ENCODE results near the gene LAMA5.

Gene LAMA5

GRCh38 chr20:62387219-62387913 lies 20.3 kb upstream of the LAMA5 start:
- H4K20me1 ChIP-seq (ENCODE audit: low read depth, low read length) = no peaks in the 10 kb centered on the region; the same call in 1 of the 2 replicates
- TF ChIP-seq, protein P1, sequence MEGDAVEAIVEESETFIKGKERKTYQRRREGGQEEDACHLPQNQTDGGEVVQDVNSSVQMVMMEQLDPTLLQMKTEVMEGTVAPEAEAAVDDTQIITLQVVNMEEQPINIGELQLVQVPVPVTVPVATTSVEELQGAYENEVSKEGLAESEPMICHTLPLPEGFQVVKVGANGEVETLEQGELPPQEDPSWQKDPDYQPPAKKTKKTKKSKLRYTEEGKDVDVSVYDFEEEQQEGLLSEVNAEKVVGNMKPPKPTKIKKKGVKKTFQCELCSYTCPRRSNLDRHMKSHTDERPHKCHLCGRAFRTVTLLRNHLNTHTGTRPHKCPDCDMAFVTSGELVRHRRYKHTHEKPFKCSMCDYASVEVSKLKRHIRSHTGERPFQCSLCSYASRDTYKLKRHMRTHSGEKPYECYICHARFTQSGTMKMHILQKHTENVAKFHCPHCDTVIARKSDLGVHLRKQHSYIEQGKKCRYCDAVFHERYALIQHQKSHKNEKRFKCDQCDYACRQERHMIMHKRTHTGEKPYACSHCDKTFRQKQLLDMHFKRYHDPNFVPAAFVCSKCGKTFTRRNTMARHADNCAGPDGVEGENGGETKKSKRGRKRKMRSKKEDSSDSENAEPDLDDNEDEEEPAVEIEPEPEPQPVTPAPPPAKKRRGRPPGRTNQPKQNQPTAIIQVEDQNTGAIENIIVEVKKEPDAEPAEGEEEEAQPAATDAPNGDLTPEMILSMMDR (IDR thresholded peaks at IDR 0.05; ENCODE audit: insufficient read depth, low read length, poor library complexity, severe bottlenecking) = no peak
- peak overlapping the region; percentile 100 for H3K4me3 ChIP-seq (ENCODE audit: insufficient read depth, low read length, poor library complexity, severe bottlenecking)
- H3K36me3 ChIP-seq (ENCODE audit: low read length) = peaks cover 8% of the 10 kb centered on the region; the same call in 1 of the 2 replicates
- H3K9ac ChIP-seq (ENCODE audit: low read length) = peak overlapping the region; percentile 99
- no peaks in the 10 kb centered on the region for H3K9me3 ChIP-seq (ENCODE audit: insufficient read depth, low read length)
- peaks cover 28% of the 10 kb centered on the region for H3F3A ChIP-seq (ENCODE audit: insufficient read depth)
- no peaks in the 10 kb centered on the region for H3K27me3 ChIP-seq (ENCODE audit: low read length)
- H3K27ac ChIP-seq (ENCODE audit: low read depth, low read length) = peak overlapping the region; percentile 68
- H3K79me2 ChIP-seq (ENCODE audit: insufficient read depth, low read length) = peaks cover 38% of the 10 kb centered on the region
- no peak overlapping the region for H2AFZ ChIP-seq (ENCODE audit: low read depth, low read length, severe bottlenecking)
- H3K4me2 ChIP-seq (ENCODE audit: low read depth, low read length, poor library complexity, severe bottlenecking) = peak overlapping the region; percentile 92
- H3K9me2 ChIP-seq (replicated peaks; ENCODE audit: insufficient read depth, low read length) = no peaks in the 10 kb centered on the region

DNA sequence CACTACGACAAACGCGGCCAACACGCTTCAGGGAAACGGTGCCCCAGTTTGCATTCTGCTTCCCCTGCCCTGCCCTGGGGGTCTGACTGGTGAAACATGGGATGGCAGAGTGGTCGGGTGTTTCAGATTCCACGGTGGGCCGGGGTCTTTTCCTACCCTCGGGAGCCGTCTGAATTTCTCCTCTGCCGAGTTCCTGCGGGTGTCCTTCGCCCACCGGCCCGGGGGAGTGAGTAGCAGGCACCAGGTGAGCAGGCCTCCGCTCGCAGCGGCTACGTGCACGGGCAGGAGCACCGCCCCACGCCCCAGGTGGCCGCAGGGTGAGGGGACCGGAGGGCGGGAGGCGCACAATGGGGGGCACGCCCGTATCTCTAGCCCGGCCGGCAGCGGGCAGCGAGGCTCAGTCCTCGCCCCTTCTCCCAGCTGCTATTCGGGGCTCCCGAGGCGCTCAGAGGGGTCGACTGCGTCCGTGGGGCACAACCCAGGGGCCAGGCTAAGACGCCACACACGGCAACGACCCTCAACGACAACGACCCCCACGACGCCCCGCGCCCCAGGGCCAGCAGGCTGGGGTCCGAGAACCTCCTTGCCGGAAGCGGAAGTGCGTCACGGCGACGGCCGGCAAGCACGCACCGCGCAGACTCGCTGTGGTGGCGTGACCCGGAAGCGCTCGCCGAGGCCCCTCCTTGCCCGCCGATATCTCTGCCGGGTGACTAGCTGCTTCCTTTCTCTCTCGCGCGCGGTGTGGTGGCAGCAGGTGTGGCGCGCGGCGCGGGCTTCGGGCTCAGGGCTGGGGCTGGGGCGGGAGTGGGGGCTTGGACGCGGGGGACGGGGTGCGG lies 19.5 kb upstream of the LAMA5 start, which contains the start of gene RPS21:
Gene RPS21, plus strand, starts transcription at position 721 of the 836 bp plus-strand sequence. CDS start 236 bp downstream, outside the sequence.
- Histone ChIP-seq H3K79me2 (ENCODE audit: insufficient read depth, low read length) (peaks cover 38% of the 10 kb centered on the region), H4K20me1 (ENCODE audit: low read depth, low read length) (no peaks in the 10 kb centered on the region; the same call in 1 of the 2 replicates), H3K27ac (ENCODE audit: low read depth, low read length) (peak within 1 kb of the TSS; percentile 68), H3K36me3 (ENCODE audit: low read length) (peaks cover 13% of the 10 kb centered on the region), H3K9me2 (replicated peaks; ENCODE audit: insufficient read depth, low read length) (no peaks in the 10 kb centered on the region), H3K9ac (ENCODE audit: low read length) (peak within 1 kb of the TSS; percentile 99), H3K9me3 (ENCODE audit: insufficient read depth, low read length) (no peaks in the 10 kb centered on the region), H3K27me3 (ENCODE audit: low read length) (no peaks in the 10 kb centered on the region), H2AFZ (ENCODE audit: low read depth, low read length, severe bottlenecking) (peak within 1 kb of the TSS; percentile 5), H3K4me3 (ENCODE audit: insufficient read depth, low read length, poor library complexity, severe bottlenecking) (peak within 1 kb of the TSS; percentile 100), H3K4me2 (ENCODE audit: low read depth, low read length, poor library complexity, severe bottlenecking) (peak within 1 kb of the TSS; percentile 92), H3F3A (ENCODE audit: insufficient read depth) (peaks cover 28% of the 10 kb centered on the region)
- TF ChIP-seq, protein P1 (IDR thresholded peaks at IDR 0.05; ENCODE audit: insufficient read depth, low read length, poor library complexity, severe bottlenecking) = no peak
- TF ChIP-seq EZH2phosphoT487 (conservative IDR thresholded peaks at IDR 0.05; ENCODE audit: low read length) = no peak

DNA sequence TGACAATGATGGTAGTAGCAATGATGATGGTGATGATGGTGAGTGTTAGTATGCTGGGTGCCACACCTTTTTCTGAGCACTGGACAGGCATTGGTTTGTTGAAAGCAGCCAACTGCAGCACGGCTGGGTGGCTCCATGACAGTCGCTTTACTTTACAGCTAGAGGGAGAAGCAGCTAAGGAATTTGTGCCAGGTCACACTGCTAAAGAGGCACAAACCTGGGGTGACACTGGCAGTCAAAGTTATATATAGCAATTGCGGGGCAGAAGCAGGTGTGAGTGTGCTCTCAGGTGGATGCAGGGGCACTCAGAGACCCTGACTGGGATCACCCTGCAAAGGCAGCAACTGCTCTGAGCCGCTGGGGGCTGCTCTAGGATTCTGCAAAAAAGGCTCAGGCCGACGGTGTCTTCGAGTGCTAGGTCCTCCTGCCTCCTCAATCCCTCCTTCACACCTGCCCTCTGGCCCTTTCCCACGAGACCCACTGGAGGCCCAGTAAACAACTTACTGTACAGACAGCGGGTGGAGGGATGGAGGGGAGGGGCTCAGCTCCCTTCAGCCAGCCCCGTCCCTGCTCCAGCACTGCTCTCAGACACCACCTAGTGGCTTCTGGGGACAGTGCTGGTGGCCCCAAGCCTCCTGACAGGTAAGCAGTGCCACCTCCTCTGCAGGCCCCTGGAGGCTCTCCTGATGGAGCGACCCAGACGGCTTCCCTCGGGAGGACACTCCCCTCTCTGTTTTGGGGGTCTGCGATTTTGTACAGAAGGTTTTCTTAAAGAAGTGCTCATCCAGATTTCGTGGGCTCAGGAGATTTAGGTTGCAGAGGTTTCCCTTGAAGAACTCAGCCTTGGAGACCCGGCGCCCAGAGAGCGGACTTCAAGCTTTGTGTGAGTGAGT lies 15.4 kb upstream of the LAMA5 start:
- Histone ChIP-seq H3K9me2 (replicated peaks; ENCODE audit: insufficient read depth, low read length) (no peaks in the 10 kb centered on the region), H3K79me2 (ENCODE audit: insufficient read depth, low read length) (peaks cover 21% of the 10 kb centered on the region), H3K27ac (ENCODE audit: low read depth, low read length) (no peak overlapping the region), H3K4me2 (ENCODE audit: low read depth, low read length, poor library complexity, severe bottlenecking) (no peak overlapping the region), H3K9ac (ENCODE audit: low read length) (no peak overlapping the region), H3K4me3 (ENCODE audit: insufficient read depth, low read length, poor library complexity, severe bottlenecking) (no peak overlapping the region), H3F3A (ENCODE audit: insufficient read depth) (0 out of 2 replicates have a peak, but pooled peaks cover 3% of the 10 kb centered on the region), H3K36me3 (ENCODE audit: low read length) (peaks cover 5% of the 10 kb centered on the region), H2AFZ (ENCODE audit: low read depth, low read length, severe bottlenecking) (no peak overlapping the region), H3K9me3 (ENCODE audit: insufficient read depth, low read length) (no peaks in the 10 kb centered on the region), H4K20me1 (ENCODE audit: low read depth, low read length) (no peaks in the 10 kb centered on the region), H3K27me3 (ENCODE audit: low read length) (no peaks in the 10 kb centered on the region)
- TF ChIP-seq, protein P1 (IDR thresholded peaks at IDR 0.05; ENCODE audit: insufficient read depth, low read length, poor library complexity, severe bottlenecking) = peak; percentile 74
- TF ChIP-seq EZH2phosphoT487 (conservative IDR thresholded peaks at IDR 0.05; ENCODE audit: low read length) = no peak

All from SU-DHL-6 (cell line).